B cell (primary cell): ENCODE data around the gene MYOF. TPM values are rescaled to one million over a fixed set of nuclear protein-coding genes. Genes with fewer than 3 reads are reported as not detected.

Experiments used
- ATAC-seq: fragments of 200-7000 bp; cut with Tn5 transposase; one replicate; pipeline ENCODE4 v1.10.0; 2021; ENCODE audit warnings: low read depth, mild to moderate bottlenecking, moderate number of reproducible peaks, moderate library complexity
- CTCF ChIA-PET: fragments of 350-600 bp; sonication (Branson Sonifier 250); formaldehyde crosslinking; loops from one replicate; lab custom pipeline; 2021; ENCODE audit warnings: antibody characterized with exemption, inconsistent platforms; lab: Charles Lee
- POLR2A ChIA-PET: fragments of 350-600 bp; sonication (Branson Sonifier 250); formaldehyde crosslinking; loops from one replicate; lab custom pipeline; 2021; ENCODE audit warnings: antibody characterized with exemption; lab: Charles Lee
- DNase-seq: peaks from one replicate; pipeline ENCODE4 v3.0.0; 2013
- H2AFZ ChIP-seq: 2 replicates; pipeline ENCODE4 v1.6.1; 2012; ENCODE audit warnings: mild to moderate bottlenecking, low read depth, low read length; ENCODE audit not compliant: insufficient read depth, poor library complexity, severe bottlenecking
- H3K27ac ChIP-seq, 2 donors: 1 replicate in 1 of 2; 2 replicates in 1 of 2; pipeline ENCODE4 v1.5.1; 2012 to 2013; ENCODE audit warnings: low read length in 2 of 2, mild to moderate bottlenecking in 2 of 2, moderate library complexity in 1 of 2
- H3K27me3 ChIP-seq, 4 experiments: fragments of 200-600 bp in 1 of 4; sonication (generic) in 1 of 4; replicated peaks in 1 of 4; 1 replicate in 2 of 4; 2 replicates in 2 of 4; pipeline versions ENCODE4 v1.6.1 to v1.7.0; 2013 to 2016; ENCODE audit warnings: low read length in 3 of 4, mild to moderate bottlenecking in 2 of 4, mixed read lengths in 1 of 4, moderate library complexity in 1 of 4; ENCODE audit not compliant: insufficient read depth in 4 of 4, control insufficient read depth in 3 of 4; ENCODE audit errors: control extremely low read depth in 1 of 4
- H3K36me3 ChIP-seq, 2 experiments: replicated peaks in 1 of 2; 1 replicate in 1 of 2; 2 replicates in 1 of 2; pipeline versions ENCODE4 v1.6.1 to v1.7.1; 2013; ENCODE audit warnings: low read length in 1 of 2; ENCODE audit not compliant: insufficient read depth in 2 of 2, control insufficient read depth in 1 of 2; ENCODE audit errors: control extremely low read depth in 1 of 2, extremely low read depth in 1 of 2
- H3K4me1 ChIP-seq, 2 donors: fragments of 200-600 bp in 1 of 2; sonication (generic) in 1 of 2; 1 replicate in 1 of 2; 2 replicates in 1 of 2; pipeline versions ENCODE4 v1.5.1 to v1.6.1; 2013 to 2017; ENCODE audit warnings: low read length in 2 of 2; ENCODE audit not compliant: control insufficient read depth in 2 of 2, insufficient read depth in 2 of 2
- H3K4me2 ChIP-seq: replicated peaks from 2 replicates; pipeline ENCODE3; 2012; ENCODE audit warnings: mild to moderate bottlenecking, low read depth, low read length; ENCODE audit not compliant: poor library complexity, severe bottlenecking
- H3K4me3 ChIP-seq, 5 experiments: fragments of 200-600 bp in 1 of 5; sonication (generic) in 1 of 5; 1 replicate in 3 of 5; 2 replicates in 2 of 5; pipeline versions ENCODE4 v1.5.1 to v1.7.0; 2011 to 2016; ENCODE audit warnings: low read length in 4 of 5, mild to moderate bottlenecking in 4 of 5, low read depth in 2 of 5, control low read depth in 1 of 5, moderate library complexity in 1 of 5; ENCODE audit not compliant: insufficient read depth in 1 of 5; ENCODE audit errors: control extremely low read depth in 1 of 5, extremely low read depth in 1 of 5
- H3K79me2 ChIP-seq: fragments of 200-600 bp; sonication (generic); one replicate; pipeline ENCODE4 v1.6.0; 2016; ENCODE audit warnings: low read length; ENCODE audit not compliant: control insufficient read depth, insufficient read depth
- H3K9ac ChIP-seq: fragments of 200-600 bp; sonication (generic); 2 replicates; pipeline ENCODE4 v1.6.1; 2017; ENCODE audit warnings: mild to moderate bottlenecking, low read length, moderate library complexity
- H3K9me3 ChIP-seq, 3 donors: one replicate each; pipeline versions ENCODE4 v1.6.1 to v1.7.1; 2013; ENCODE audit warnings: low read length in 2 of 3; ENCODE audit not compliant: control insufficient read depth in 2 of 3, insufficient read depth in 1 of 3; ENCODE audit errors: control extremely low read depth in 1 of 3
- H4K20me1 ChIP-seq: 2 replicates; pipeline ENCODE4 v1.6.0; 2012; ENCODE audit warnings: mild to moderate bottlenecking, low read length; ENCODE audit not compliant: insufficient read depth, control insufficient read depth, poor library complexity, severe bottlenecking
- H3K27ac Mint-ChIP-seq: one replicate; pipeline ENCODE4 v1.8.0; 2021; ENCODE audit warnings: mixed read lengths
- H3K27me3 Mint-ChIP-seq: one replicate; pipeline ENCODE4 v1.8.0; 2021; ENCODE audit warnings: mixed read lengths
- H3K4me1 Mint-ChIP-seq: one replicate; pipeline ENCODE4 v1.8.0; 2021; ENCODE audit warnings: mixed read lengths
- H3K4me3 Mint-ChIP-seq: one replicate; pipeline ENCODE4 v1.8.0; 2021; ENCODE audit warnings: mixed read lengths
- H3K9me3 Mint-ChIP-seq: one replicate; pipeline ENCODE4 v1.8.0; 2022; ENCODE audit warnings: mixed read lengths; ENCODE audit not compliant: insufficient read depth
- CTCF ChIP-seq: fragments of 200-600 bp; IDR thresholded peaks from one replicate; pipeline ENCODE4 v1.8.0; 2022; ENCODE audit warnings: antibody characterized with exemption, mild to moderate bottlenecking
- EZH2 ChIP-seq: IDR thresholded peaks from 2 replicates; pipeline ENCODE4 v1.6.1; 2012; ENCODE audit warnings: borderline replicate concordance, low read depth, mild to moderate bottlenecking, moderate library complexity, low read length; ENCODE audit not compliant: insufficient read depth, poor library complexity, severe bottlenecking
- WGBS: methylation state at CpG from one replicate; pipeline ENCODE4 v1.1.5; 2013; ENCODE audit warnings: missing lambda C conversion rate; ENCODE audit not compliant: insufficient coverage; 5-methylcytosine and 5-hydroxymethylcytosine counted together
- intact Hi-C: fragments of 100-400 bp; cut with micrococcal nuclease; formaldehyde crosslinking; loops from one replicate; pipeline ENCODE4 v1.10.0; 2022
- polyA plus RNA-seq: library from polyadenylated mRNA; depleted of rRNA; stranded (reverse); fragments of >200 nt; gene quantifications from 2 replicates; pipeline ENCODE4 v1.2.3, GENCODE V29; 2012
- total RNA-seq, 2 donors: library from RNA; stranded (reverse); fragments of 120-200 nt in 1 of 2; gene quantifications; 1 replicate in 1 of 2; 2 replicates in 1 of 2; pipeline versions ENCODE4 v1.2.3 to v1.2.4, GENCODE V29; 2013 to 2022

Gene MYOF
- total and polyA plus RNA-seq, 2 donors (not counting 1 experiment from before 2014, with no cell fraction given): 0.07 to 0.18 TPM

- Mint-ChIP-seq H3K4me1 (no peaks in the 10 kb centered on the region), H3K27me3 (peaks cover 11% of the 10 kb centered on the region), H3K27ac (no peak overlapping the region), H3K9me3 (no peaks in the 10 kb centered on the region), H3K4me3 (no peak overlapping the region)
- ATAC-seq: no peak
- no peaks in the 10 kb centered on the region for H3K9me3 ChIP-seq
- no peak overlapping the region for H2AFZ ChIP-seq
- no peak overlapping the region for H3K9ac ChIP-seq
- intact Hi-C loops: no loop called here
- H3K4me1 ChIP-seq: no peaks in the 10 kb centered on the region
- 92% methylated on average over 13 of the region's 16 CpGs for WGBS
- peaks cover 0 to 3% (median 0%) of the 10 kb centered on the region in 4 experiments for H3K27me3 ChIP-seq
- ChIA-PET POLR2A (no interaction called here), CTCF (interaction anchor here (2.0 kb wide), 1 partner anchor 62 kb away, joined by 5 read pairs; no protein-coding TSS in a partner anchor)
- H4K20me1 ChIP-seq: no peaks in the 10 kb centered on the region
- TF ChIP-seq CTCF: no peak
- no peak for TF ChIP-seq EZH2
- no peak for DNase-seq
- H3K4me2 ChIP-seq: no peak overlapping the region
- no peaks in the 10 kb centered on the region for H3K36me3 ChIP-seq
- no peaks in the 10 kb centered on the region for H3K79me2 ChIP-seq
- H3K27ac ChIP-seq: no peak overlapping the region
- H3K4me3 ChIP-seq: no peak overlapping the region
These were observed 43.4 kb downstream of the MYOF start for GRCh38 chr10:93438613-93439253.

- Histone ChIP-seq H3K36me3 (no peaks in the 10 kb centered on the region), H3K4me2 (no peak overlapping the region), H3K27ac (no peak overlapping the region), H3K9me3 (no peaks in the 10 kb centered on the region), H3K79me2 (no peaks in the 10 kb centered on the region), H3K27me3 (peaks cover 0 to 3% (median 0%) of the 10 kb centered on the region in 4 experiments), H3K4me3 (no peak overlapping the region), H2AFZ (no peak overlapping the region), H3K4me1 (no peaks in the 10 kb centered on the region), H3K9ac (no peak overlapping the region), H4K20me1 (no peaks in the 10 kb centered on the region)
- CTCF ChIA-PET: interaction anchor here (0.9 to 2.0 kb wide), 2 partner anchors 44 to 61 kb away, joined by 3 to 5 read pairs; partner anchors contain the start of gene MYOF
- no peak for TF ChIP-seq EZH2
- no peak for TF ChIP-seq CTCF
- Mint-ChIP-seq H3K4me3 (no peak overlapping the region), H3K27me3 (peaks cover 11% of the 10 kb centered on the region), H3K4me1 (no peaks in the 10 kb centered on the region), H3K9me3 (no peaks in the 10 kb centered on the region), H3K27ac (no peak overlapping the region)
- ATAC-seq (no peak), DNase-seq (no peak)
- 96% methylated on average over 15 of the region's 19 CpGs for WGBS
- intact Hi-C loops: no loop called here
- POLR2A ChIA-PET: no interaction called here
These were observed 44.1 kb downstream of the MYOF start for GRCh38 chr10:93437946-93438612.
